WTC11 (cell line): Measurements from ENCODE around the gene DGKH. TPM values are rescaled to one million over a fixed set of nuclear protein-coding genes. Genes with fewer than 3 reads are reported as not detected.

Source experiments
- ATAC-seq: fragments of 200-7000 bp; cut with Tn5 transposase; 2 replicates; pipeline ENCODE4 v1.10.0; 2021; ENCODE audit warnings: mild to moderate bottlenecking, moderate library complexity
- CTCF ChIA-PET: fragments of 300-600 bp; sonication (Branson Sonifier 250); formaldehyde crosslinking; loops from one replicate; lab custom pipeline; 2021; ENCODE audit warnings: antibody characterized with exemption; lab: Charles Lee
- POLR2A ChIA-PET: fragments of 350-600 bp; sonication (Branson Sonifier 250); formaldehyde crosslinking; loops from one replicate; lab custom pipeline; 2021; ENCODE audit warnings: antibody characterized with exemption; lab: Charles Lee
- DNase-seq: peaks from one replicate; pipeline ENCODE4 v3.0.0; 2021; ENCODE audit warnings: low spot score
- H3K27ac Mint-ChIP-seq: 2 replicates; pipeline ENCODE4 v1.8.0; 2021; ENCODE audit warnings: mixed read lengths
- H3K27me3 Mint-ChIP-seq: 2 replicates; pipeline ENCODE4 v1.8.0; 2021; ENCODE audit warnings: low read depth, mild to moderate bottlenecking, moderate library complexity, mixed read lengths
- H3K36me3 Mint-ChIP-seq: 2 replicates; pipeline ENCODE4 v1.8.0; 2021; ENCODE audit warnings: mixed read lengths
- H3K4me1 Mint-ChIP-seq: 2 replicates; pipeline ENCODE4 v1.8.0; 2022; ENCODE audit warnings: mixed read lengths
- H3K4me3 Mint-ChIP-seq: 2 replicates; pipeline ENCODE4 v1.8.0; 2021; ENCODE audit warnings: mild to moderate bottlenecking, moderate library complexity, mixed read lengths
- H3K9me3 Mint-ChIP-seq: 2 replicates; pipeline ENCODE4 v1.8.0; 2021; ENCODE audit warnings: mixed read lengths
- ELF4 ChIP-seq: sonication (generic); formaldehyde crosslinking; IDR thresholded peaks from 2 replicates; pipeline ENCODE4 v1.8.1; 2022; ENCODE audit warnings: low read depth, mild to moderate bottlenecking, moderate library complexity, missing genetic modification reagents
- EMX1 ChIP-seq: fragments of 250-450 bp; sonication (Bioruptor Pico); IDR thresholded peaks from 2 replicates; pipeline ENCODE4 v1.8.0; 2021; ENCODE audit warnings: mild to moderate bottlenecking
- FOXJ3 ChIP-seq: sonication (generic); formaldehyde crosslinking; IDR thresholded peaks from 2 replicates; pipeline ENCODE4 v1.9.0; 2021; ENCODE audit warnings: missing genetic modification reagents, mild to moderate bottlenecking, borderline replicate concordance
- FOXP1 ChIP-seq: sonication (generic); formaldehyde crosslinking; IDR thresholded peaks from 2 replicates; pipeline ENCODE4 v1.8.0; 2022; ENCODE audit warnings: missing genetic modification reagents, mild to moderate bottlenecking, moderate library complexity, borderline replicate concordance
- GRHL2 ChIP-seq: fragments of 250-450 bp; sonication (Bioruptor Pico); IDR thresholded peaks from 2 replicates; pipeline ENCODE4 v1.8.0; 2022; ENCODE audit warnings: mild to moderate bottlenecking, moderate library complexity; ENCODE audit not compliant: insufficient replicate concordance, severe bottlenecking
- KAT7 ChIP-seq: sonication (generic); formaldehyde crosslinking; IDR thresholded peaks from 2 replicates; pipeline ENCODE4 v1.8.1; 2023; ENCODE audit warnings: missing genetic modification reagents, mild to moderate bottlenecking, borderline replicate concordance
- NR1H2 ChIP-seq: sonication (generic); formaldehyde crosslinking; IDR thresholded peaks from 2 replicates; pipeline ENCODE4 v1.9.0; 2021; ENCODE audit warnings: mild to moderate bottlenecking, moderate library complexity, missing genetic modification reagents
- NR2C2 ChIP-seq: sonication (generic); formaldehyde crosslinking; IDR thresholded peaks from 2 replicates; pipeline ENCODE4 v1.8.0; 2022; ENCODE audit warnings: mild to moderate bottlenecking, missing genetic modification reagents
- RELA ChIP-seq: sonication (generic); formaldehyde crosslinking; IDR thresholded peaks from 2 replicates; pipeline ENCODE4 v1.8.1; 2022; ENCODE audit warnings: missing genetic modification reagents, mild to moderate bottlenecking, borderline replicate concordance
- SP1 ChIP-seq: sonication (generic); formaldehyde crosslinking; conservative IDR thresholded peaks from 2 replicates; pipeline ENCODE4 v1.8.1; 2022; ENCODE audit warnings: missing genetic modification reagents
- TEAD1 ChIP-seq: sonication (generic); formaldehyde crosslinking; IDR thresholded peaks from 2 replicates; pipeline ENCODE4 v1.8.0; 2022; ENCODE audit warnings: mild to moderate bottlenecking, missing genetic modification reagents
- ZNF138 ChIP-seq: sonication (generic); formaldehyde crosslinking; conservative IDR thresholded peaks from 2 replicates; pipeline ENCODE4 v1.8.1; 2022; ENCODE audit warnings: mild to moderate bottlenecking, moderate library complexity, missing genetic modification reagents
- total RNA-seq: library from RNA; stranded (reverse); gene quantifications from 3 replicates; pipeline ENCODE4 v1.2.3, GENCODE V29; 2021
- TF ChIP-seq, protein P1 (sequence below): sonication (generic); formaldehyde crosslinking; IDR thresholded peaks from 2 replicates; pipeline ENCODE4 v1.8.1; 2023; ENCODE audit warnings: mild to moderate bottlenecking, missing genetic modification reagents
- TF ChIP-seq, protein P2 (sequence below): fragments of 250-450 bp; sonication (Bioruptor Pico); IDR thresholded peaks from 2 replicates; pipeline ENCODE4 v1.9.0; 2021; ENCODE audit warnings: moderate library complexity, mild to moderate bottlenecking, inconsistent platforms, borderline replicate concordance
- TF ChIP-seq, protein P3 (sequence below): sonication (generic); formaldehyde crosslinking; IDR thresholded peaks from 2 replicates; pipeline ENCODE4 v1.8.1; 2023; ENCODE audit warnings: mild to moderate bottlenecking, missing genetic modification reagents, moderate library complexity
- TF ChIP-seq, protein P4 (sequence below): sonication (generic); formaldehyde crosslinking; IDR thresholded peaks from 2 replicates; pipeline ENCODE4 v1.8.0; 2022; ENCODE audit warnings: missing genetic modification reagents
- TF ChIP-seq, protein P5 (sequence below): sonication (generic); formaldehyde crosslinking; IDR thresholded peaks from 2 replicates; pipeline ENCODE4 v1.8.0; 2023; ENCODE audit warnings: missing genetic modification reagents
- TF ChIP-seq, protein P6 (sequence below): sonication (generic); formaldehyde crosslinking; IDR thresholded peaks from 2 replicates; pipeline ENCODE4 v1.8.1; 2022; ENCODE audit warnings: low read depth, mild to moderate bottlenecking, moderate library complexity, missing genetic modification reagents, borderline replicate concordance
- TF ChIP-seq, protein P7 (sequence below): fragments of 250-450 bp; sonication (Bioruptor Pico); IDR thresholded peaks from 2 replicates; pipeline ENCODE4 v1.9.0; 2021; ENCODE audit warnings: mild to moderate bottlenecking
- TF ChIP-seq, protein P8 (sequence below): sonication (generic); formaldehyde crosslinking; conservative IDR thresholded peaks from 2 replicates; pipeline ENCODE4 v1.8.1; 2022; ENCODE audit warnings: mild to moderate bottlenecking, missing genetic modification reagents

Gene DGKH
- total RNA-seq, 1 experiment from 2014 or later: 7.6 TPM

DNA sequence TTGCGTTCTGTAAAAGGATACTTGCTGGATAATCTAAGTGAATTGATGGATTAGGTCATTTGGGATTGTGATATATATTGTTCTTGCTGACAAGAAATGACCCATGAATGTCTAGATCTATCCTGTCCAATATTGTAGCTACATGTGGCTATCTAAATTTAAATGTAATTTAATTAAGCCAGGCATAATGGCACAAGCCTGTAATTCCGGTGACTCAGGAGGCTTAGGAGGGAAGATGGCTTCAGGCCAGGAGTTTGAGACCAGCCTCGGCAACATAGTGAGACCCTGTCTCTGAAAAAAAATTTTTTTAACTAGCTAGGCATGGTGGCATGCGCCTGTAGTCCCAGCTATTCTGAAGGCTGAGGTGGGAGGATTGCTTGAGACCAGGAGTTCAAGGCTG, 184.2 kb downstream of the DGKH start:
- Mint-ChIP-seq H3K27me3 (no peaks in the 10 kb centered on the region), H3K27ac (no peak overlapping the region), H3K9me3 (no peaks in the 10 kb centered on the region), H3K36me3 (no peaks in the 10 kb centered on the region), H3K4me3 (no peak overlapping the region), H3K4me1 (peaks cover 9% of the 10 kb centered on the region)
- CTCF ChIA-PET: no interaction called here
- no peak for DNase-seq
- POLR2A ChIA-PET: no interaction called here
- TF ChIP-seq SP1 (no peak), NR1H2 (no peak)
- TF ChIP-seq, protein P1, sequence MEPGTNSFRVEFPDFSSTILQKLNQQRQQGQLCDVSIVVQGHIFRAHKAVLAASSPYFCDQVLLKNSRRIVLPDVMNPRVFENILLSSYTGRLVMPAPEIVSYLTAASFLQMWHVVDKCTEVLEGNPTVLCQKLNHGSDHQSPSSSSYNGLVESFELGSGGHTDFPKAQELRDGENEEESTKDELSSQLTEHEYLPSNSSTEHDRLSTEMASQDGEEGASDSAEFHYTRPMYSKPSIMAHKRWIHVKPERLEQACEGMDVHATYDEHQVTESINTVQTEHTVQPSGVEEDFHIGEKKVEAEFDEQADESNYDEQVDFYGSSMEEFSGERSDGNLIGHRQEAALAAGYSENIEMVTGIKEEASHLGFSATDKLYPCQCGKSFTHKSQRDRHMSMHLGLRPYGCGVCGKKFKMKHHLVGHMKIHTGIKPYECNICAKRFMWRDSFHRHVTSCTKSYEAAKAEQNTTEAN (CRISPR knock-in tag): no peak
- TF ChIP-seq, protein P2, sequence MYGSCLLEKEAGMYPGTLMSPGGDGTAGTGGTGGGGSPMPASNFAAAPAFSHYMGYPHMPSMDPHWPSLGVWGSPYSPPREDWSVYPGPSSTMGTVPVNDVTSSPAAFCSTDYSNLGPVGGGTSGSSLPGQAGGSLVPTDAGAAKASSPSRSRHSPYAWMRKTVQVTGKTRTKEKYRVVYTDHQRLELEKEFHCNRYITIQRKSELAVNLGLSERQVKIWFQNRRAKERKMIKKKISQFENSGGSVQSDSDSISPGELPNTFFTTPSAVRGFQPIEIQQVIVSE (CRISPR knock-in tag): no peak
- TF ChIP-seq, protein P3, sequence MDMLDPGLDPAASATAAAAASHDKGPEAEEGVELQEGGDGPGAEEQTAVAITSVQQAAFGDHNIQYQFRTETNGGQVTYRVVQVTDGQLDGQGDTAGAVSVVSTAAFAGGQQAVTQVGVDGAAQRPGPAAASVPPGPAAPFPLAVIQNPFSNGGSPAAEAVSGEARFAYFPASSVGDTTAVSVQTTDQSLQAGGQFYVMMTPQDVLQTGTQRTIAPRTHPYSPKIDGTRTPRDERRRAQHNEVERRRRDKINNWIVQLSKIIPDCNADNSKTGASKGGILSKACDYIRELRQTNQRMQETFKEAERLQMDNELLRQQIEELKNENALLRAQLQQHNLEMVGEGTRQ (CRISPR knock-in tag): no peak
- TF ChIP-seq, protein P4, sequence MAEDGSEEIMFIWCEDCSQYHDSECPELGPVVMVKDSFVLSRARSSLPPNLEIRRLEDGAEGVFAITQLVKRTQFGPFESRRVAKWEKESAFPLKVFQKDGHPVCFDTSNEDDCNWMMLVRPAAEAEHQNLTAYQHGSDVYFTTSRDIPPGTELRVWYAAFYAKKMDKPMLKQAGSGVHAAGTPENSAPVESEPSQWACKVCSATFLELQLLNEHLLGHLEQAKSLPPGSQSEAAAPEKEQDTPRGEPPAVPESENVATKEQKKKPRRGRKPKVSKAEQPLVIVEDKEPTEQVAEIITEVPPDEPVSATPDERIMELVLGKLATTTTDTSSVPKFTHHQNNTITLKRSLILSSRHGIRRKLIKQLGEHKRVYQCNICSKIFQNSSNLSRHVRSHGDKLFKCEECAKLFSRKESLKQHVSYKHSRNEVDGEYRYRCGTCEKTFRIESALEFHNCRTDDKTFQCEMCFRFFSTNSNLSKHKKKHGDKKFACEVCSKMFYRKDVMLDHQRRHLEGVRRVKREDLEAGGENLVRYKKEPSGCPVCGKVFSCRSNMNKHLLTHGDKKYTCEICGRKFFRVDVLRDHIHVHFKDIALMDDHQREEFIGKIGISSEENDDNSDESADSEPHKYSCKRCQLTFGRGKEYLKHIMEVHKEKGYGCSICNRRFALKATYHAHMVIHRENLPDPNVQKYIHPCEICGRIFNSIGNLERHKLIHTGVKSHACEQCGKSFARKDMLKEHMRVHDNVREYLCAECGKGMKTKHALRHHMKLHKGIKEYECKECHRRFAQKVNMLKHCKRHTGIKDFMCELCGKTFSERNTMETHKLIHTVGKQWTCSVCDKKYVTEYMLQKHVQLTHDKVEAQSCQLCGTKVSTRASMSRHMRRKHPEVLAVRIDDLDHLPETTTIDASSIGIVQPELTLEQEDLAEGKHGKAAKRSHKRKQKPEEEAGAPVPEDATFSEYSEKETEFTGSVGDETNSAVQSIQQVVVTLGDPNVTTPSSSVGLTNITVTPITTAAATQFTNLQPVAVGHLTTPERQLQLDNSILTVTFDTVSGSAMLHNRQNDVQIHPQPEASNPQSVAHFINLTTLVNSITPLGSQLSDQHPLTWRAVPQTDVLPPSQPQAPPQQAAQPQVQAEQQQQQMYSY: no peak
- TF ChIP-seq, protein P5, sequence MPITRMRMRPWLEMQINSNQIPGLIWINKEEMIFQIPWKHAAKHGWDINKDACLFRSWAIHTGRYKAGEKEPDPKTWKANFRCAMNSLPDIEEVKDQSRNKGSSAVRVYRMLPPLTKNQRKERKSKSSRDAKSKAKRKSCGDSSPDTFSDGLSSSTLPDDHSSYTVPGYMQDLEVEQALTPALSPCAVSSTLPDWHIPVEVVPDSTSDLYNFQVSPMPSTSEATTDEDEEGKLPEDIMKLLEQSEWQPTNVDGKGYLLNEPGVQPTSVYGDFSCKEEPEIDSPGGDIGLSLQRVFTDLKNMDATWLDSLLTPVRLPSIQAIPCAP (CRISPR knock-in tag): no peak
- ATAC-seq: no peak

DNA sequence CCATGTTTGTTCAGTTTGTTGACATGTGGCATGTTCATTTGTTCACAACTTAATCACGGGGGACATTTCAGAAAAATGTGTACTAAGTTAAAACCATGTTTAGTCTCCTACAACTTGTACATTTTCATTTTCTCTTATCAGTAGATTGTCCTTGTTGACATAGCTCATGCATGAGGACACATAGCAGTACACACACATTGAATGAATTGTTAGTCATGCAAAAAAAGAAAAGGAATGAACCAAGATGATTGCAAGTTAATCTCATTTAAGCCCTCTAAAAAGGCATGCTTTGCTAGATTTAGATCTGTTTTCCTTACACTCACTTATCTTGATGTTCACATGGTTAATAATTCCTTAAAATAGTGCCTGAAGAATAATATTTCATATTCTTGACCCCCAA, 185.3 kb downstream of the DGKH start:
- no peaks in the 10 kb centered on the region for H3K27me3 Mint-ChIP-seq
- CTCF ChIA-PET: no interaction called here
- no peak for ATAC-seq

More for the DNA sequence above, 185.3 kb downstream of the DGKH start:
- Mint-ChIP-seq H3K4me3 (no peak overlapping the region), H3K36me3 (no peaks in the 10 kb centered on the region), H3K9me3 (no peaks in the 10 kb centered on the region), H3K4me1 (peaks cover 9% of the 10 kb centered on the region)
- DNase-seq: no peak
- POLR2A ChIA-PET: no interaction called here
- TF ChIP-seq FOXJ3 (CRISPR knock-in tag) (no peak), GRHL2 (CRISPR knock-in tag) (no peak), TEAD1 (CRISPR knock-in tag) (no peak), FOXP1 (no peak), ELF4 (CRISPR knock-in tag) (no peak), KAT7 (CRISPR knock-in tag) (no peak), EMX1 (CRISPR knock-in tag) (no peak), RELA (CRISPR knock-in tag) (no peak), NR2C2 (CRISPR knock-in tag) (no peak), ZNF138 (CRISPR knock-in tag) (no peak)
- TF ChIP-seq, protein P4: no peak
- TF ChIP-seq, protein P6, sequence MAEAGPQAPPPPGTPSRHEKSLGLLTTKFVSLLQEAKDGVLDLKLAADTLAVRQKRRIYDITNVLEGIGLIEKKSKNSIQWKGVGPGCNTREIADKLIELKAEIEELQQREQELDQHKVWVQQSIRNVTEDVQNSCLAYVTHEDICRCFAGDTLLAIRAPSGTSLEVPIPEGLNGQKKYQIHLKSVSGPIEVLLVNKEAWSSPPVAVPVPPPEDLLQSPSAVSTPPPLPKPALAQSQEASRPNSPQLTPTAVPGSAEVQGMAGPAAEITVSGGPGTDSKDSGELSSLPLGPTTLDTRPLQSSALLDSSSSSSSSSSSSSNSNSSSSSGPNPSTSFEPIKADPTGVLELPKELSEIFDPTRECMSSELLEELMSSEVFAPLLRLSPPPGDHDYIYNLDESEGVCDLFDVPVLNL (CRISPR knock-in tag): no peak
- TF ChIP-seq, protein P7, sequence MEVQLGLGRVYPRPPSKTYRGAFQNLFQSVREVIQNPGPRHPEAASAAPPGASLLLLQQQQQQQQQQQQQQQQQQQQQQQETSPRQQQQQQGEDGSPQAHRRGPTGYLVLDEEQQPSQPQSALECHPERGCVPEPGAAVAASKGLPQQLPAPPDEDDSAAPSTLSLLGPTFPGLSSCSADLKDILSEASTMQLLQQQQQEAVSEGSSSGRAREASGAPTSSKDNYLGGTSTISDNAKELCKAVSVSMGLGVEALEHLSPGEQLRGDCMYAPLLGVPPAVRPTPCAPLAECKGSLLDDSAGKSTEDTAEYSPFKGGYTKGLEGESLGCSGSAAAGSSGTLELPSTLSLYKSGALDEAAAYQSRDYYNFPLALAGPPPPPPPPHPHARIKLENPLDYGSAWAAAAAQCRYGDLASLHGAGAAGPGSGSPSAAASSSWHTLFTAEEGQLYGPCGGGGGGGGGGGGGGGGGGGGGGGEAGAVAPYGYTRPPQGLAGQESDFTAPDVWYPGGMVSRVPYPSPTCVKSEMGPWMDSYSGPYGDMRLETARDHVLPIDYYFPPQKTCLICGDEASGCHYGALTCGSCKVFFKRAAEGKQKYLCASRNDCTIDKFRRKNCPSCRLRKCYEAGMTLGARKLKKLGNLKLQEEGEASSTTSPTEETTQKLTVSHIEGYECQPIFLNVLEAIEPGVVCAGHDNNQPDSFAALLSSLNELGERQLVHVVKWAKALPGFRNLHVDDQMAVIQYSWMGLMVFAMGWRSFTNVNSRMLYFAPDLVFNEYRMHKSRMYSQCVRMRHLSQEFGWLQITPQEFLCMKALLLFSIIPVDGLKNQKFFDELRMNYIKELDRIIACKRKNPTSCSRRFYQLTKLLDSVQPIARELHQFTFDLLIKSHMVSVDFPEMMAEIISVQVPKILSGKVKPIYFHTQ (CRISPR knock-in tag): no peak
- TF ChIP-seq, protein P8, sequence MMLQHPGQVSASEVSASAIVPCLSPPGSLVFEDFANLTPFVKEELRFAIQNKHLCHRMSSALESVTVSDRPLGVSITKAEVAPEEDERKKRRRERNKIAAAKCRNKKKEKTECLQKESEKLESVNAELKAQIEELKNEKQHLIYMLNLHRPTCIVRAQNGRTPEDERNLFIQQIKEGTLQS (CRISPR knock-in tag): no peak
- TF ChIP-seq, all 79 proteins: peak for 0
- no peak overlapping the region for H3K27ac Mint-ChIP-seq
